Embryonic facial prominence (tissue), 1 donor: Measurements from ENCODE around the gene FARSA.
A peak's percentile ranks its signal among the peaks of the same experiment; 100 is the strongest.
"Not testable (repeated sequence)": the region's sequence is repeated elsewhere in the genome, so short reads cannot be mapped to it uniquely, and the experiment has no call there.

Source experiments
- DNase-seq: peaks from one replicate; pipeline ENCODE4 v3.0.0-alpha.2; 2016; ENCODE audit errors: extremely low spot score

FARSA gene

DNA sequence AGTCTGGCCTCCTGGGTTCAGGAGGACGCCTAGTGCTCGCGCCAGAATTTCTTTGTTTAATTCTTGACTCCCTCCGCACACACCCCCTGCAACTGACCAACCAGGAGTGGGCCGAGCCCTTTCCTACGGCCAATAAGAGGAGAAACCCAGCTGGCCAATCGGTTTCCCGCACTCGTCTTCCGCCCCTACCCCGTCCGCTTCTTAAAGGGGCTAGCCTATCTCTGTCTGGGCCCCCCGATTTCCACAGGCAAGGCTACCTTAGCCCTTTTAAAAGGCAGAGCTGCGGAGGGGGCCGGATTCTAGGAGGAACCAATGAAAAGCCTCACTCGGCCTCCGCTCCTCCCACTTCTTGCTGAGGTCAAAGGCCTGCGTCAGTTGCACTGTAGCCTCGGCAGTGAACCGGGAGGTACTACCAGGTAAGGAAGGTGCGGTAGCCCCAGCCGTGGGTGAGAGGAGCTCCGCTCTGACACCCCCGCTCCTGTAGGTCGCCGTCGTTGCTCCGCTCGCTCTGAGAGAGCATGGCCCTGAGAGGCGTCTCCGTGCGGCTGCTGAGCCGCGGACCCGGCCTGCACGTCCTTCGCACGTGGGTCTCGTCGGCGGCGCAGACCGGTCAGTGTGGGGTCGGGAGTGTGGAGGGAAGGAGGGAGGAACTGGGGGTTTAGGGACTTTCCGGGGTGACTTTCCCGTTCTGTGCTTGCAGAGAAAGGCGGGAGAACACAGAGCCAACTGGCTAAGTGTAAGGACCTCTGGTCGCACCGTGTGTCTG lies 42.5 kb downstream of the FARSA start, which contains the start of gene GCDH:
GCDH (plus strand) TSS at position 374 of the 766 bp plus-strand sequence; CDS start at position 519, 145 bp downstream.
- peak; percentile 98 for DNase-seq

- not testable (repeated sequence) for DNase-seq
These were observed 43.2 kb downstream of the FARSA start for GRCh38 chr19:12890299-12890786.

GRCh38 chr19:12888006-12888603 lies 45.4 kb downstream of the FARSA start:
- DNase-seq, result no peak

DNA sequence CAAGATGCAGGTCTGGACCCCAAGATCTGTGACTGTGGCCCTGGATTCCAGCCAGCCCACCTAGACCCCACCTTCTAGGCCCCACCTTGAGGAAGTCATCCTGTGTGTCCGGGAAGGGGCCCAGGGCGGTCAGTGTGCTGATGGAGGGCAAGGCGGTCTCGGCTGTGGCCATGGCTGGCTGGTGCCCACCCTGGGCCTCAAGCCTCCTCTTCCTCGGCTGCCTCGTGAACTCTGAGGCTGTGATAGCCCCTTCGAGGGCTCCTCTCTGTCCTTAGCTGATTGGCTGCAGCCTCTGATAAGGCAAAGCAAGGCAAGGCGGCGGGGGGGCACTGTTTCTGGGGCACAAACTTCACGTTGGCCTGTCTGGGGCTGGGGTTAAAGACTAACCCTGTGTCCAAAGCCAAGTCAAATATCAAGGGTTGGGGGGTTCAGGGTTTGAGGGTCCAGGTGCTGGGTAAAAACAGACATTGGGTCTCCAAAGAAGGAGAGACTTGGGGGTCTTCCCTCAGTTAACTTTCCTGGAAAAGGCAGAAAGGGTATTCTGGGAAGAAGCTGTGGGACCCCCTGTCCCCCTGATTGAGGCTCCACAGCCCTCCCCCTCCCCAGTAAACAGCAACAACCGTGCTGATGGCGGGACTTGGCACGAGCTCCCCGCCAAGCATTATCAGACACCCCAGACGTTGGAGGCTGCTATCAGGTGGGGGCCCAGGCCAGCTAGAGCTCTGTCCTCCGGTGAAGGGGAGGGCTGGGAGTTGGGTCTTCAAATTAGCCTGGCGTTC lies 46.4 kb downstream of the FARSA start, which contains the start of gene KLF1:
KLF1 (minus strand) TSS at position 233 of the 779 bp plus-strand sequence; CDS start at position 172, 61 bp downstream.
- DNase-seq, result no peak

- DNase-seq, result no peak
These were observed 46.9 kb downstream of the FARSA start for GRCh38 chr19:12886651-12886968.

GRCh38 chr19:12885749-12886650 lies 47.5 kb downstream of the FARSA start:
- DNase-seq, result no peak

DNA sequence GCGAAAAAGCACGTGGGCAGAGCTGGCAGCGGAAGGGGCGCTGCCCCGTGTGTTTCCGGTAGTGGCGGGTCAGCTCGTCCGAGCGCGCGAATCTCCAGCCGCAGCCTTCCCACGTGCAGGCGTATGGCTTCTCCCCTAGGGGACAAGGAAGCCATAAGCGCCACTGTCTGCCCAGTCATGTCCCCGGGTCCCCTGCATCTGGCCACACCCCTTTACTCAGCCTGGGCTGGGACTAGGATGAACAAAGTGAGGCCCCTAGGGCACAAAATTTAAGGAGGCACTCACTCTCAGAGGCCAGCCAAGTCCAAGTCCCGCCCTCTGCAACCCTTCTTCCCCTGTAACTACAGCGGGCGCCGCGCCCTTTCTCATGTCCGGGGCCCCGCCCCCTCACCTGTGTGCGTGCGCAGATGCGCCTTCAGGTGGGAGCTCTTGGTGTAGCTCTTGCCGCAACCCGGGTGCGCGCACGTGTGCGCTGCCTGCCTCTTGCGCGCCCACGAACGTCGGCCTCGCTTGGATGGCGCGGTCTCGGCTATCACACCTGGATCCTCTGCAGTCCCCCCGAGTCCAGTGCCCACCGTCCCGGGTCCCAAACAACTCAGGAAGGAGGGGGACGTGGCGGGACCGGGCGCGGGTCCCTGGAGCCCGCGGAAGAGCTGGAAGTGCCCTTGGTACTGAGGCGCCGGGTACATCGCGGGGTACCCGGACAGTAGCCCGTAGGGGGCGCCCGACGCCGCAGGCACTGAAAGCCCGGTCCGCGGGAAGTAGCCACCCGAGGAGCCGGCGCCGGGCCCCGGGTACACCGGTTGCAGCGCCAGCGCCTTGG lies 48.4 kb downstream of the FARSA start:
- no peak for DNase-seq

DNA sequence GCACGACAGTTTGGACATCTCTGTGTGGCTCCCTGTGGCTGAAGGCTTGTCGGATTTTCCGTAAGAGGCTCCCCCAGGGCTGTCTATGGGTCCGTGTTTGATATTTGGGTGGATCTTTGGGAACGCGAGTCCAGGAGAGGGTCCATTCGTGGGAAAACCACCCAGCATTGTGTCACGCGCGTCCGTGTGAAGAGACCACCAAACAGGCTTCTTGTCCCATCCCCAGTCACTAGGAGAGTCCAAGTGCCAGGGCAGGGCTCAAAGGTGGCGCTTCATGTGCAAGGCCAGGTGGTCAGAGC lies 48.9 kb downstream of the FARSA start:
- no peak for DNase-seq

GRCh38 chr19:12884202-12884601 lies 49.3 kb downstream of the FARSA start:
- DNase-seq, result no peak

DNA sequence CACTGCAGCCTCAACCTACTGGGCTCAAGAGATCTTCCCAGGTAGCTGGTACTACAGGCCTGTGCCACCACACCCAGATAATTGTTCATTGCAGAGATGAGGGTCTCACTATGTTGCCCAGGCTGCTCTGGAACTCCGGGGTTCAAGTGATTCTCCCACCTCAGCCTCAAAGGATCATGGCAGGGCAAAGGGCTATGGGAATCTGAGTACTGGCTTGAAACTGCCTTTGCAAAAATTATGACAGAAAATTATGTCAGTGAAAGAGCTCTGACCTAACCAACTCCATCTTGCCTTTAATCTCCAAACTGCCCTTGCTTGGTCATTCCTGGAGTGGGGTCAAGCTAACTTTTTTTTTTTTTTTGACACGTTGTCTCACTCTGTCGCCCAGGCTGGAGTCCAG lies 50.9 kb downstream of the FARSA start:
- DNase-seq, result no peak

- DNase-seq, result peak; percentile 75
These were observed 52.2 kb downstream of the FARSA start, which contains the start of gene DNASE2 for GRCh38 chr19:12881172-12881808. TSS of gene DNASE2 (minus strand) at chr19:12881449. CDS start at chr19:12881375, 74 bp downstream.

DNA sequence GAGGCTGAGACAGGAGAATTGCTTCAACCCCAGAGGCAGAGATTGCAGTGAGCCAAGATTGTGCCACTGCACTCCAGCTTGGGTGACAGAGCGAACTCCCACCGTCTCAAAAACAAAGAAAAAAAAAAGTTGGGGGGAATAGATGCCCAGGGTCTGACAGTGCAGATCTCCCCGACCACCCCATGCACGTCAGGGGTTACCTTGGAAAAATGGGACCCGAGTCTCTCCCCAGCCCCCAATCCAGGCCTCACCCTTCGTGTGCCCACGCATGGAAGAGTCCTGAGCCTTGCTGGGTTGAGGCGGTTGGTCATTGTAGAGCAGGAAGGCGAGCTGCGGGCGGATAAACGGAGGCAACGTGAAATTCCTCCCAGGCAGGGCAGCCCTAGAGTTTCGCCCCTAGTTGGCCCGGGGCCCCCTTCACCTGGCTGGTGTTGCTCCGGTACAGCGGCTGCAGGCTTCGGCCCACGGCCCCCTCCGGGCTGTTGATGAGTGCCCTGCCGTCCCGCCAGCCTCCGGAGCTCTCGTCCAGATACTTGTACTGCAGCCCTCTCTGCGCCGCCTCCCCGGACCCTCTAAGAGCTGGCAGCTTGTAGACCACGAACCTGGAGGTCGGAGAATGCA lies 52.9 kb downstream of the FARSA start:
- DNase-seq, result no peak

DNA sequence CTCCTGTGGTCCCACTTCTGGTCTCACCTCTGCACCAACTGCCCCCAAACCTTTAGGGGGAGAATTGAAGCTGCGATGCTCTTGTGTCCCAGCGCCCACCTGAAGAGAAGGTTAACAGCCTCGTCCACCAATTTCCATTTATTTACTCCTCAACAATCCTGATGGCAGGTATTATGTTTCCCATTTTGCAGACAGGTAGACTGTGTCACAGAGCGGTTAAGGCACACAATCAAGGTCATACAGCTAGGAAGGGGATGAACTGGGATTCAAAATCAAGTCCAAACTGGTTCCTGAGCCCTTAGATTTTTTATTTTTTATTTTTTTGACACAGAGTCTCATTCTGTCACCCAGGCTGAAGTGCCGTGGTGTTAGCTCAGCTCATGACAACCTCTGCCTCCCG lies 58.4 kb downstream of the FARSA start:
- no peak for DNase-seq

DNA sequence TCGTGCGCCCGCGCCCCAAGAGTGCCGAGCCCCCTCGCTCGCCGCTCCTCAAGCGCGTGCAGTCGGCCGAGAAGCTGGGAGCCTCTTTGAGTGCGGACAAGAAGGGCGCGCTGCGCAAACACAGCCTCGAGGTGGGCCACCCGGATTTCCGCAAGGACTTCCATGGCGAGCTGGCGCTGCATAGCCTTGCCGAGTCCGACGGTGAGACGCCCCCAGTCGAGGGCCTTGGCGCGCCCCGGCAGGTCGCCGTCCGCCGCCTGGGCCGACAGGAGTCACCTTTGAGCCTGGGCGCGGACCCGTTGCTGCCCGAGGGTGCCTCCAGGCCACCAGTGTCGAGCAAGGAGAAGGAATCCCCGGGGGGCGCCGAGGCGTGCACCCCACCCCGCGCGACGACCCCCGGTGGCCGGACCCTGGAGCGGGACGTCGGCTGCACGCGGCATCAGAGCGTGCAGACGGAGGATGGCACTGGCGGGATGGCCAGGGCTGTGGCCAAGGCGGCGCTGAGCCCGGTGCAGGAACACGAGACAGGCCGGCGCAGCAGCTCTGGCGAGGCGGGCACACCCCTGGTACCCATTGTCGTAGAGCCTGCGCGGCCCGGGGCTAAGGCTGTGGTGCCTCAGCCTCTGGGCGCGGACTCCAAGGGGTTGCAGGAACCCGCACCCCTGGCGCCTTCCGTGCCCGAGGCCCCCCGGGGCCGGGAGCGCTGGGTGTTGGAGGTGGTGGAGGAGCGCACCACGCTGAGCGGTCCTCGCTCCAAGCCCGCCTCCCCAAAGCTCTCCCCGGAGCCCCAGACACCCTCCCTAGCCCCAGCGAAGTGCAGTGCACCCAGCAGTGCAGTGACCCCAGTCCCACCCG lies 59.4 kb downstream of the FARSA start:
- DNase-seq, result no peak

DNA sequence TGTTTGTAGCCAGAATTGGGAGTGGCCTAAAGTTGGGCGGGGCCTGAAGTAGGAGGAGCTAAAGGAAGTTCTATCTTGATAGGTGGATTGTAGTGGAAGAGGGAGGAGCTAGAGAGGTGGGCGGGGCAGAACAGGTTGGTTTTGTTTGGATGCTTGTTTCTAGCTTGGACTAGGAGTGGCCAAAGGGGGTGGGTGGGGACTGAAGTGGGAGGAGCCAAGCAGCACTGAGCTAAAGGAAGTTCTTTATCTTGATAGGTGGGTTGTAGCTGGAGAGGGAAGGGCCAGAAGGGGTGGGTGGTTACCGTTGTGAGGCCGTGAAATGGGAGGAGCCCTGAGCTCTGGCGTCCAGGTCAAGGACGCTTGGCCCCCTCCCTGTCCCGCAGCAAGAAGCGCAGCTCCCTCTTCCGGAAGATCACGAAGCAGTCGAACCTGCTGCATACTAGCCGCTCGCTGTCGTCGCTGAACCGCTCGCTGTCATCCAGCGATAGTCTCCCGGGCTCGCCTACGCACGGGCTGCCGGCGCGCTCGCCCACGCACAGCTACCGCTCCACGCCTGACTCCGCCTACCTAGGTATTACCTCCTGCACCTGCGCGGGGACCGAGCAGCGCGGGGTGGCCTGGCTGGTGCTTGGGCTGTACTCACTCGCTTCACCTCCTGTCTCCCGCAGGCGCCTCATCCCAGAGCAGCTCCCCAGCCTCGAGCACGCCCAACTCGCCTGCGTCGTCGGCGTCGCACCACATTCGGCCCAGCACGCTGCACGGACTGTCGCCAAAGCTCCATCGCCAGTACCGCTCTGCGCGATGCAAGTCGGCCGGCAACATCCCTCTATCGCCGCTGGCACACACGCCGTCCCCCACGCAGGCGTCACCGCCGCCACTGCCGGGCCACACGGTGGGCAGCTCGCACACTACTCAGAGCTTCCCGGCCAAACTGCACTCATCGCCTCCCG lies 60.3 kb downstream of the FARSA start:
- no peak for DNase-seq
